Measurements from ENCODE around the gene LRRC3B.

LRRC3B gene

DNA sequence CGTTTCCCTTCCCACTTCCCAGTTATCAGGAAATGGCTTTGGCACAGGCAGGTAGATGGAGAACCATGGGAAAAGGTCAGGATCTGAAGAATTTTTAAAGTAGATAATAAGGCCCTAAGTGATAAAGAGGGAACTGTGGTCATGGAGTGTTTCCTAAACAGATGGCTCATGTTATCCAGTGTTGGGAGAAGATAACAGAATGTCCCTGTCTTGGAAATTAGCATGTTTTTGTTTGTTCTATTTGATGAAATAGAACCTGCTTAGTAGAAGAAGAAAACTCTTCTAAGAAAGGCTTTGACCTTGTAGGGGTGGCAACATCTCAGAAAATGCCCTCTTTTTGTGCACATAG lies 8.8 kb downstream of the LRRC3B start:
- DNase-seq (ENCODE audit: low spot score), result no peak

DNA sequence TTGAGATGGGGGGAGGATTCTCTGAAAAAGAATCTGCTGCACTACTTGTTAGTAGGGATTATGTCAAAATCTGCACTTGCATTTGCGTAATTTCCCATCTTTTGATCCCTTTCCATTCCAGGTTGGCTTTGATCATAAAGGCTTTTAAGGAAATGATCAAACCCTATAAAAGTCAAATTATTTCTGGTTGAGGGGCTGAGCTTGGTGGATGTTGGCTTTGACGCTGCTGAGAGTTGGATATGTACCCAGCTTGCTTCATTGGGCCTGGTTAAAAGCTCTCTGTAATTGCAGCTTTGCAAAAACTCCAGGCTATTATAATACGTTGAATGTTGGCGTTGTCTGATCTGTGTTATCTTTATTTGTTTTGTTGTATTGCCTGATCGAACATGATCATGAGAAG lies 12.0 kb downstream of the LRRC3B start:
- DNase-seq (ENCODE audit: low spot score), result no peak

DNA sequence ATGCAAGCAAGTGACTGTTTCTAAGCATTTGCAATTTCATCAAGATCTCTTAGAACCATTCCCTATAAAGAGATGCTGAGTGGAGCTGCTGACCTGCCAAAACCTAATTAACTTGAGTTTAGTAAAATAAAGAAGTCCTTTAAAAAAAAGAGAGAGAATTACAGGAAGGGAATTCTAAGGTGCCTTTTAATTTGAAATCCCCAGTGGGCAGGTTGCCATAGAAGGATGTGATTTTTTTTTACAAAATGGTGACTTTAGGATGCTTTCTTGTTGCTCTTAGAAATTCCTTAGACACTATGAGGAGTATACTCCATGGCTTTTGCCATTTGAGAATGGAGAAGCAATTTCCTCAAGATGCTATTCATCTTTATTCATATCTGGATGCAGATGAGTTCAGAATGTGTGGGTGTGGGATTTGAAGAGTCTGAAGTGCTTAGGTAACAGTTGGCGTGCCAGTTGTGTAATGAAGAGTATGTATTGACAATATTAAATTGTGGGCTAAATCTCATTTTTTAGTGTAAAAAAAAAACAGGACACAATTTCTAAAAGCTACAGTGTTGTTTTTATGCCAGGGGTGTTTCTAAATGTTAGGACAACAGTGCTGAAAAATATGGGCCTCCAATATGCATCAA lies 13.6 kb downstream of the LRRC3B start:
- DNase-seq (ENCODE audit: low spot score), result no peak

DNA sequence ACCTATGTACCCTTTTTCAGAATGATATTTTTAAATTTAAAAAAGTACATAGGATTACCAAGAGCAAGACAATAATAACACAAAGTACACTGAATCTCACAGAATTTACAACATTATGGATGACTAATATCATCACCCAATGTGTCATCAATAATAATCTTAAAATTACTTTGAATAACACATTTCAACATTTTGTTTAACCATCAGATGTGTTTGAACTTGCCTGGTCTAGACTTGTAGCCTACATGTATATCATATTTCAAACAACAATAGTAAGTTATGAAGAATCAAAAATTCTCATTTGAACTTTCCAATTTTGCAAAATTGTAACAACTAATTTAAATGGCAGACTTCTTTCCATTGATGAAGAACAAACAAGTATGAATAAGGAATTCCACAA lies 15.1 kb downstream of the LRRC3B start:
- DNase-seq (ENCODE audit: low spot score), result no peak

DNA sequence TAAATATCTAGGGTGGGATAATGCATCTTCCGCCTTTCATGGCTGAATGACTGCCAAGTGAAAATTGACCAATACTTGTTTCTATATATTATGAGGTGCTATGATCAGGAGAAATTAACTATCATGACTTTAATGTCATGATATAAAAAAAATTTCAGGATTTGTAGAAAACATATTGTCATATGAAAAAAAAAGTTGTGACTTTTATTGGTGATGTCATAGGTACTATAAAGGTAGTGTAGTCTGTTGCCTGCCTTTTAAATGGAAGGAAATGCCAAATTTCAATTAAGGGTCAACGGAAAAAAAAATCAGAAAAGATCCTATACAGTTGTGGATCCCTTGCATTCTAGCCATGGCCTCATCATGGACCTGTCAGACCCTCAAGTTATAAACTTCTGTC lies 15.5 kb downstream of the LRRC3B start:
- no peak for DNase-seq (ENCODE audit: low spot score)

DNA sequence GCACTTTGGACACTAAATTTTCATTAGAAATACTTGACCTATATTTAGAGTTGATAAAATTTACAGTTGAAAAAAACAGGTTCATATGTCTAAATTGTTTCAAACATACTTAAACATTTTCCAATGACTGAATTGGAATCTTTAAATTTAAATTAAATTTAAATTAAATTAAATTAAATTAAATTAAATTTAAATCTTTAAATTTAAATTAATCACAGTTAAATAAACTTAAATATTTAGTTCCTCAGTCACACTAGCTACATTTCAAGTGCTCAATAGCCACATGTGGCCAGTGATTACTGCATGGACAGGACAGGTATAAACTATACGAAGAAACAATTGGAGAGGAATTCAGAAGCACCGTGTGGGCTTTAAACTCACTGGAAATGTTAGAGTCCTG lies 16.8 kb downstream of the LRRC3B start:
- no peak for DNase-seq (ENCODE audit: low spot score)

DNA sequence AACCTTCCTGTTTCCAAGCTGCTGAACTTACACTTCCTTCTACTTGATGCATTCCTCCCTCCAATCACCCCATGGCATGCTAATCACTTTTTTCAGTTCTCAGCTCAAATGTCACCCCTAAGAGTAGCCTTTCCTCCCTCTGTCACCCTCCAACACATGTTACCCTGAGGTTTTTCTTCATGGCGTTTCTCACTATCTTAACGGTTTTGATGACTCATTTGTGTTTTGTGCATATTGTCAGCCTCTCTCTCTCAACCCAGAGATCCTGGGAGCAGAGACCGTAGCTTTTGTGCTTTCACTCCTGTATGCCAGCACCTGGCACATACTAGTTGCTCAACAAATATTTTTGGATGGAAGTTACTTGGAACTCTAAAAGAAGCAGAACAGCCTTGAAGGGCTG lies 24.5 kb downstream of the LRRC3B start:
- no peak for DNase-seq (ENCODE audit: low spot score)

DNA sequence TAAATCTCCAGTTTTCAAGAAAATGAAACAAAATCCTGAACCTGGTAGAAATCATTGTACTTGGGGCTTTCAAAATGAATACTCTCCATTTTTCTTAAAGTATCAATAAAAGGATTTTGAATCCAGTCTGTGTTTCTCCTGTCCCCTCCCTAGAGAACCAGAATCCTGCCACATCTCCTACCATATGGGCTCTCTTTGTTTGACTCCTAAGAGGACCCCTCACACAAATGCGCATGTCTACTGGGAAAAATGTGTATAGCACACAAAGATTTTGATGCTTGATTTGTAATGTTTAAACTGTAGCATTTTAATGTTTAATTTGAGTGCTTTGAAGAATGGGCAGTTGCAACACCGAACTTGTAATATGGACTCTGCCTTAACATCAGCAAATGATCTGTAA lies 25.9 kb downstream of the LRRC3B start:
- DNase-seq (ENCODE audit: low spot score), result no peak

- no peak for DNase-seq (ENCODE audit: low spot score)
Measured at GRCh38 chr3:26652164-26652563, 29.6 kb downstream of the LRRC3B start.

DNA sequence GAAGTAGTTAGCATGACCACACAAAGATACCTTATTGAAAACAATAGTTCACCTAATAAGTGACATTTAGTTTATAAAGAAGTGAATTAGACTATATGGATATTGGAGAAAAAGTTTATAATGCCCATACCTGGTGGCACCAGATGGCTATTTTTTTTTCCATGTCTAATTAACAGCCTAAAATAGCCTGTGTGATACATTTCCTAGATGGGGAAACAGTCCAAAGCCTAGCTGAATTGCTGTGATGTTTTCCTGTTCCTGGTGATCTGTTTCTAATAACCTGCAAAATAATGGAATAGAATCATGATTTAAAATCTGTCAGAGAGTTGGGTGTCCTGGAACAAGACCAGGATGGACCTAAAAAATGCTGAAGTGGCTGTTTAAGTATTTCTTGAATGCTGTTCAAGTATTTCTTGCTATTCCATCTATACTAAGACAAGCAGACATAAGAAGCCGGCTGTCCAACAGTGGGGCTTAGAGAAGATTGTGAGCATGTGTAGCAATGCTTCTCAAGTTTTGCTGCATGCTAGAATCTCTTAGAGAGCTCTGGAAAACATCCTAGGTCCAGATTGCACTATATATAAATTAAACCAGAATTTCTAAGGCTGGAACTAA lies 31.3 kb downstream of the LRRC3B start:
- DNase-seq (ENCODE audit: low spot score), result no peak

DNA sequence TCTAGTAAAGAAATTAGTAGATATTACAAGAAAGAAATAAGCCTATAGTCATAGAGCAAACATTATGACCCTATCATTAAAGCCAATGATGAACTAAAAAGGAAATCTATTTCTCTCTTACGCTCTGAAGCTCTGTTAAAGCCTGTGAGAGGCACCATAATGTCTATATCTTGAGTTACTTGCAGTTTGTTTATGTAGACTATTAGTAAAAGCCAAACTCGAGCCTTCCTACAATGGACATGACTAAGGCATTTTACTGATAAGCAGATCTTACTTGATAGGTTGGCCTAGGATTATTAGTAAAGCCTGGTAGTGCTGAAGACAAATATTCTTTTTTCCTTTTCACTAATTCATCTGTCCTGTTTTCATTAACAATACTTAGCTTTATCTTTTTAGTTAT lies 32.7 kb downstream of the LRRC3B start:
- no peak for DNase-seq (ENCODE audit: low spot score)

GRCh38 chr3:26657348-26657976 lies 34.9 kb downstream of the LRRC3B start:
- no peak for DNase-seq (ENCODE audit: low spot score)

DNA sequence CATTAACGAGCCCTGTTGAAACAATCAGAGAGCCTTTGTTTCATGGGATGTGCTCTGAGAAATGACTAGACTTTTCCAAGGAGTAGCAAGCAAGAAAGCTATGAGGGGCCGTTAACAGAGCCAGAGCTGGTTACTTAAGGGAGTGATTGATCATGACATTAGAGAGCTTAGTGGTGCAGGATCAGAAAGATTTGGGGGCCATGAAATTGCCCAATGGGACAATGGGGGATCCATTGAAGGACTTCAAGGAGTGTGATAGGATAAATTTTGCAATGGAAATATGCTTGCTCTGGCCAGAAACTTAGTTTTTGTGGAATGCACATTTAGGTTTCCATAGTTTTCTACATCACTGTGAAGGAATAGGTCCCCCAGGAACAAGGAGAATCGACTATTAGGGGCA lies 45.6 kb downstream of the LRRC3B start:
- no peak for DNase-seq (ENCODE audit: low spot score)

DNA sequence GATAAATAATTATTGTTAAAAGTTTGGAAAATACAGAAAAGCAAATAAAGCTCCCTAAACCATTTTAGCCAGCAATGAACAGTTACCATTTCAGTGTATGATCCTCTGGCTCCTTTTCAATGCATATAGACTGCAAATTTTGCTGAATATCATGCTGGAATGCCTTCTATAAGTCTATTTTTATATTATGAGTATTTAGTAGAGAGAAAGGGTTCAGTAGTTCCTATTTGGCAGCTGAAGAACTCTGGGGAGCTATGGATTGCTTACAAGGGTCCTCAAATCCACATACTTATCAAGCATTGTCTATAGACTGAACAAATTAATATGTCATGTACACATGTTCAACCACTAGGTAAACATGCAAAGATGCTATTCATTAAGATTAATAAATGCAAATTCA lies 46.1 kb downstream of the LRRC3B start:
- DNase-seq (ENCODE audit: low spot score), result no peak

- DNase-seq (ENCODE audit: low spot score), result no peak
Measured at GRCh38 chr3:26675336-26675735, 52.8 kb downstream of the LRRC3B start.

GRCh38 chr3:26681632-26682031 lies 59.1 kb downstream of the LRRC3B start:
- DNase-seq (ENCODE audit: low spot score), result no peak

DNA sequence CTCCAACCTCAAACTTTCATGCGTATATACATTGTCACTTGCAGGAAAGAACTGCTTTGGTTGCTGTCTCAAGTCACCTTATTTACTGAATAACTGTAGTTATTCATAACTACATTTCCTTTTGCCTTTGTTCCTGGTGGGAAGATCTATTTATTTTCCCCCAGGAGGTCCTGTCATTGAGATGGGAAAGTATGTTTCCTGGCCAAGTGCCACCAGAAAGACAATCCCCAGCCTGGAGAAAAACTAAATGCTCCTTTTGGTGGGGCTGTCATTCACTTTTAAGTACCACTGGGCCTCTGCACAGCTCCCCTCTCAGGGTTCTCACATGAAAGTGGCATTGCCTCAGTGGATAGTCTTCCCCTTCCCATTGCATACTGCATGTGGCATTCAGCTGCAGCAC lies 59.8 kb downstream of the LRRC3B start:
- no peak for DNase-seq (ENCODE audit: low spot score)

- no peak for DNase-seq (ENCODE audit: low spot score)
Measured at GRCh38 chr3:26683902-26684301, 61.3 kb downstream of the LRRC3B start.

DNA sequence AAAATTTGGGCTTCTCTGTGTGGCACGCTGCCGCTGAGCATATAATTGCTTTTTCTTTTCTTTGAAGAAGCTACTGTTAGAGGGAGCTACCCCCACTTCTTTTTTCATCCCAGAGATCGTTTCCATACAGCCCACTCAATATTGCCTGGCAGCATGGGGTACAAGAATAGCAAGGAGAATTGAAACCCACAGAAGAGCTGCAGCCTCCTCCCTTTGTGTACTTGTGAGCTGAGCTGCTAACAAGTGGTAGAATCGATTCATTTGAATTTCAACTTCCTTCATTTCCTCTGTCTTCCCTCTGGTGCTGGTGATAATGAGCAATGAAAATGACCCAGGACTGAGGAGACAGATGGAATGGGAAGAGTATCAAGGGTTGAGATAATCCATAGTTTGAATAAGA lies 64.9 kb downstream of the LRRC3B start:
- DNase-seq (ENCODE audit: low spot score), result no peak

DNA sequence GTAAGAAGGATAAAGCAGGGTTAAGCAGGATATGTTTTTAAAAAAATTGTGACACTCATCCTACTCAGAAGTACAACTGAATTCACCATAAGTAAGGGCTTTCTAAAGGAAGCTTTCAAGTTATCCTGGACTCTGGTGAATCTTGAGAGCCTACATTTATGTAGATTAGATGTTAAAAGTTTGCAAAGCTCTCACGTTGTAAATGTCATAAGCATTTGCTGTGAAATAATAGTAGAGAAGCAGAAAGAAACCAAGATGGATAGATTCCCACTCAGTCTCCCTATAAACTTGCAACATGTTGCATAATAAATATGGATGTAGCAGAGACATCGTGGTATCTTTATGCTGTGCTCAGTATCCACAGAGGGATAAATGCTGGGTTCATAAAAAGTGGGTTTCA lies 77.0 kb downstream of the LRRC3B start:
- no peak for DNase-seq (ENCODE audit: low spot score)

DNA sequence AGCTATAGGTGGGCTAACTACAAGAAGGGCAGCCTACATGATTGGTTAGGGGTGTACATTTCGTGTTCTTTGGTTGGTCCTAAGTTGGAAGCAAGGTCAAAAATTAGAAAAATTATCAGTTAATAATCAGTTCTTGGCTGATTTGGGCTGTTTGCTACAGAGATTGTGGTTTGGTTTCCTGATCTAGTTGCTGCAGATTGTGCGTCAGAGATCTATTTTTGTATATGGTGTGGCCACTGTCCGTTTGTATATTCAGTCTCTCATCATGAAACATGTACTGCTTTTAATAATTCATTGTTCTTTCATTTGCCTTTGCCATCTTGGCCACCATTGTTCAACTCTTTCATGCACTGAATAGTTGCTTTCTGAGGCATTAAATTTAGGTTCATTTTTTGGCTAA lies 80.9 kb downstream of the LRRC3B start:
- no peak for DNase-seq (ENCODE audit: low spot score)

GRCh38 chr3:26704736-26705135 lies 82.2 kb downstream of the LRRC3B start:
- no peak for DNase-seq (ENCODE audit: low spot score)

DNA sequence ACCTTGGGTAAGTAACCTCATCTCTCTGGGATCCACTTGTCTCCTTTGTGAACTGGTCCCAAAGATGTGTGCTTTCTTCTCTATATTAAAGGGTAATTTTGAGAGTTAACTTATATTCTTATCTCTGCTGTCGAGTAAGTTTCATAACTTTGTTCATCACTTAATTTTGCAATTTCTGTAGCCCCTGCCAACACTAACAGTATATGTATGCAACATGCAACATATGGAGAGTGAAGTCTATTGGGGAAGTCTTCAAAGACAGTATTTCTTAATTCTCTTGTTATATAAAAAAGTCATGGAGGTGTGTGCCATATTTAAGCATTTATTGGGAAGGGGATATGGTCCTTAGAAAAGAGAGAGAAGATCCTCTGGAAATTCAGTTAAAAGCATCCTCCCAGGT lies 85.9 kb downstream of the LRRC3B start:
- DNase-seq (ENCODE audit: low spot score), result no peak

Data from D341Med (cell line).